Loucy (cell line): ENCODE data around the gene EXD1.

Source experiments
- EZH2phosphoT487 ChIP-seq: fragments of 200-600 bp; IDR thresholded peaks from 2 replicates; pipeline ENCODE4 v1.6.1; 2018; ENCODE audit warnings: antibody characterized with exemption, mild to moderate bottlenecking, moderate library complexity, borderline replicate concordance
- TF ChIP-seq, protein P1 (sequence below): fragments of 200-600 bp; sonication (generic); conservative IDR thresholded peaks from 2 replicates; pipeline ENCODE4 v1.5.1; 2014; ENCODE audit warnings: mild to moderate bottlenecking, antibody characterized with exemption, low read length

- TF ChIP-seq, protein P1, sequence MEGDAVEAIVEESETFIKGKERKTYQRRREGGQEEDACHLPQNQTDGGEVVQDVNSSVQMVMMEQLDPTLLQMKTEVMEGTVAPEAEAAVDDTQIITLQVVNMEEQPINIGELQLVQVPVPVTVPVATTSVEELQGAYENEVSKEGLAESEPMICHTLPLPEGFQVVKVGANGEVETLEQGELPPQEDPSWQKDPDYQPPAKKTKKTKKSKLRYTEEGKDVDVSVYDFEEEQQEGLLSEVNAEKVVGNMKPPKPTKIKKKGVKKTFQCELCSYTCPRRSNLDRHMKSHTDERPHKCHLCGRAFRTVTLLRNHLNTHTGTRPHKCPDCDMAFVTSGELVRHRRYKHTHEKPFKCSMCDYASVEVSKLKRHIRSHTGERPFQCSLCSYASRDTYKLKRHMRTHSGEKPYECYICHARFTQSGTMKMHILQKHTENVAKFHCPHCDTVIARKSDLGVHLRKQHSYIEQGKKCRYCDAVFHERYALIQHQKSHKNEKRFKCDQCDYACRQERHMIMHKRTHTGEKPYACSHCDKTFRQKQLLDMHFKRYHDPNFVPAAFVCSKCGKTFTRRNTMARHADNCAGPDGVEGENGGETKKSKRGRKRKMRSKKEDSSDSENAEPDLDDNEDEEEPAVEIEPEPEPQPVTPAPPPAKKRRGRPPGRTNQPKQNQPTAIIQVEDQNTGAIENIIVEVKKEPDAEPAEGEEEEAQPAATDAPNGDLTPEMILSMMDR: no peak
- TF ChIP-seq EZH2phosphoT487: no peak
Measured at GRCh38 chr15:41150279-41150678, 80.3 kb downstream of the EXD1 start.
